Right lobe of liver (tissue), 6 donors: ENCODE data around the gene PDIA2. TPM values are rescaled to one million over a fixed set of nuclear protein-coding genes. Genes with fewer than 3 reads are reported as not detected.

ENCODE experiments used
- ATAC-seq, 4 donors: fragments of 200-7000 bp; cut with Tn5 transposase; one replicate each; pipeline ENCODE4 v1.9.1; 2020; ENCODE audit warnings: mild to moderate bottlenecking in 4 of 4, moderate library complexity in 4 of 4
- DNase-seq, 3 donors: peaks; one replicate each; pipeline ENCODE4 v3.0.0-alpha.2; 2020
- H3K27ac ChIP-seq, 3 donors: fragments of 200-600 bp; one replicate each; pipeline ENCODE4 v1.8.0; 2022
- H3K27me3 ChIP-seq, 2 donors: fragments of 200-600 bp; one replicate each; pipeline ENCODE4 v1.8.0; 2022
- H3K36me3 ChIP-seq, 4 donors: fragments of 200-600 bp; sonication (generic) in 1 of 4; one replicate each; pipeline versions ENCODE4 v1.5.1 to v1.8.0; 2017 to 2022; ENCODE audit warnings: control low read depth in 1 of 4
- H3K4me1 ChIP-seq, 4 donors: fragments of 200-600 bp; sonication (generic) in 1 of 4; one replicate each; pipeline versions ENCODE4 v1.5.1 to v1.8.0; 2017 to 2022; ENCODE audit warnings: control low read depth in 1 of 4
- H3K4me3 ChIP-seq, 3 donors: fragments of 200-600 bp; one replicate each; pipeline ENCODE4 v1.8.0; 2022
- H3K9me3 ChIP-seq, 4 donors: fragments of 200-600 bp; sonication (generic) in 1 of 4; one replicate each; pipeline versions ENCODE4 v1.5.1 to v1.8.0; 2017 to 2022; ENCODE audit warnings: control low read depth in 1 of 4
- CTCF ChIP-seq, 4 donors: fragments of 200-600 bp in 3 of 4; fragments of 450-650 bp in 1 of 4; IDR thresholded peaks; one replicate each; pipeline versions ENCODE4 v1.5.1 to v1.8.0; 2016 to 2022; ENCODE audit warnings: antibody characterized with exemption in 4 of 4, mild to moderate bottlenecking in 2 of 4
- POLR2A ChIP-seq: fragments of 450-650 bp; IDR thresholded peaks from one replicate; pipeline ENCODE4 v1.6.1; 2017; ENCODE audit warnings: antibody characterized with exemption, mild to moderate bottlenecking
- WGBS: methylation state at CpG from one replicate; pipeline ENCODE4 v1.1.6; 2018; ENCODE audit warnings: low coverage, low lambda C conversion rate; ENCODE audit not compliant: insufficient coverage; ENCODE audit errors: missing lambda C conversion rate; 5-methylcytosine and 5-hydroxymethylcytosine counted together
- intact Hi-C, 2 donors: fragments of 100-400 bp; cut with DNase I; formaldehyde crosslinking; loops; one replicate each; pipeline versions ENCODE4 v1.11.2 to v1.14.1; 2022
- total RNA-seq, 6 experiments: library from RNA; depleted of rRNA in 2 of 6; stranded (reverse); fragments of >200 nt in 2 of 6; fragmentation: NEBNext Ultra II Directional in 3 of 6; extraction: Animal tissue kit (Norgen Biotek cat#: 25700) in 3 of 6; gene quantifications; one replicate each; pipeline versions ENCODE4 v1.1.0 to v1.2.4, GENCODE V29; 2016 to 2023
- donor health status: DM: no; HTN: yes; CAD: no.
- donor health status: DM: no; HTN: no; CAD: no.
- donor health status: DM: no; HTN: no; CAD: no.
- donor health status: DM: no; HTN: yes; CAD: no.
- donor health status: DM: no; HTN: yes; CAD: no.

The PDIA2 gene
- total RNA-seq, 6 experiments from 2014 or later: not detected

GRCh38 chr16:293043-293775 lies 10.2 kb downstream of the PDIA2 start:
- TF ChIP-seq CTCF (IDR thresholded peaks at IDR 0.05) (no peak), POLR2A (no peak)
- 88% methylated on average over 8 of the region's 32 CpGs for WGBS
- intact Hi-C loops: no loop called here
- Histone ChIP-seq H3K27ac (no peak overlapping the region), H3K4me1 (no peaks in the 10 kb centered on the region), H3K4me3 (no peak overlapping the region), H3K27me3 (no peaks in the 10 kb centered on the region), H3K9me3 (no peaks in the 10 kb centered on the region), H3K36me3 (peaks cover 0 to 4% (median 0%) of the 10 kb centered on the region in 4 donors)
- DNase-seq: no peak
- ATAC-seq: no peak

DNA sequence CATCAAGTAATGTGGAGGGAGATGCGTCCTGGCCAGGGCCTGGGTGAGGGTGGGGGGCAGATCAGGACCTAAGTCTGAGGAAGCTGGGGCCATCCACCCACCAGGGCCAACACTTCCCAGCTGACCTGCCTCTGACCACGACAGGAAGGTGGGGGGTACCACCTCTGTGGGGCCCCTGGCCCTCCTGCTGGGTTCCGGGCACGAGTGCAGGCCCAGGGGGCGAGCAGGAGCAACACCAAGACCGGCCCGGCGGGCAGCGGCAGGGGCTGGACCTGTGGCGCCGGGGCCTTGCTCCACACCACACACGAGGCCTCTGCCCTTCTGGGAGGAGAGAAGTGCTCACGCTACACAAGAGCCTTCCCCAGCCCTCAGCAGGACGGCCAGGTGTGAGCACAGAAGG lies 13.3 kb downstream of the PDIA2 start:
- intact Hi-C loops: no loop called here
- ATAC-seq (no peak), DNase-seq (no peak)
- peaks cover 0 to 4% (median 0%) of the 10 kb centered on the region in 4 donors for H3K36me3 ChIP-seq
- H3K27ac ChIP-seq: no peak overlapping the region
- no peaks in the 10 kb centered on the region for H3K9me3 ChIP-seq
- H3K4me1 ChIP-seq: no peaks in the 10 kb centered on the region
- no peak overlapping the region for H3K4me3 ChIP-seq
- no peaks in the 10 kb centered on the region for H3K27me3 ChIP-seq
- WGBS: no CpG with 5 or more reads among the region's 14 CpGs
- TF ChIP-seq CTCF (IDR thresholded peaks at IDR 0.05): no peak
- TF ChIP-seq POLR2A: no peak

GRCh38 chr16:296806-297510 lies 14.0 kb downstream of the PDIA2 start:
- ATAC-seq (peak in 1 of 4 donors; percentile 7), DNase-seq (no peak)
- Histone ChIP-seq H3K36me3 (peaks cover 0 to 4% (median 0%) of the 10 kb centered on the region in 4 donors), H3K9me3 (no peaks in the 10 kb centered on the region), H3K27ac (no peak overlapping the region), H3K27me3 (no peaks in the 10 kb centered on the region), H3K4me1 (no peaks in the 10 kb centered on the region), H3K4me3 (no peak overlapping the region)
- intact Hi-C loops: no loop called here
- no peak for TF ChIP-seq POLR2A
- TF ChIP-seq CTCF (IDR thresholded peaks at IDR 0.05): no peak
- WGBS: 93% methylated on average over 6 of the region's 37 CpGs

- Histone ChIP-seq H3K4me1 (no peaks in the 10 kb centered on the region), H3K4me3 (no peak overlapping the region), H3K36me3 (peaks cover 0 to 4% (median 0%) of the 10 kb centered on the region in 4 donors), H3K27me3 (no peaks in the 10 kb centered on the region), H3K9me3 (no peaks in the 10 kb centered on the region), H3K27ac (no peak overlapping the region)
- intact Hi-C loops: no loop called here
- DNase-seq (no peak), ATAC-seq (peak in 1 of 4 donors; percentile 30)
- WGBS: no CpG with 5 or more reads among the region's 32 CpGs
- TF ChIP-seq CTCF (IDR thresholded peaks at IDR 0.05): no peak
- no peak for TF ChIP-seq POLR2A
Measured at GRCh38 chr16:297832-298231, 14.9 kb downstream of the PDIA2 start.
